PFSK-1 (cell line): ENCODE results near the gene SMYD1.

ENCODE experiments used
- FOXP2 ChIP-seq: optimal IDR thresholded peaks from 2 replicates; pipeline ENCODE3; 2011; ENCODE audit warnings: borderline replicate concordance, control low read depth, inconsistent platforms; ENCODE audit not compliant: insufficient read depth; ENCODE audit errors: extremely low read length, extremely low read depth
- POLR2AphosphoS5 ChIP-seq: IDR thresholded peaks from 2 replicates; pipeline ENCODE4 v1.6.1; 2012; ENCODE audit warnings: low read depth, mild to moderate bottlenecking, control low read depth, low read length, moderate library complexity
- REST ChIP-seq, 2 experiments: IDR thresholded peaks; 2 replicates each; pipeline versions ENCODE4 v1.6.1 to v1.8.0; 2011 to 2012; ENCODE audit warnings: low read depth in 2 of 2, low read length in 2 of 2, control low read depth in 1 of 2, inconsistent platforms in 1 of 2, mild to moderate bottlenecking in 1 of 2, moderate library complexity in 1 of 2; ENCODE audit not compliant: insufficient read depth in 1 of 2
- SIN3A ChIP-seq: IDR thresholded peaks from 2 replicates; pipeline ENCODE4 v1.6.1; 2012; ENCODE audit warnings: mild to moderate bottlenecking, low read length, moderate library complexity, borderline replicate concordance; ENCODE audit not compliant: insufficient read depth
- TAF1 ChIP-seq: IDR thresholded peaks from 2 replicates; pipeline ENCODE4 v1.6.1; 2012; ENCODE audit warnings: low read length, control low read depth, borderline replicate concordance; ENCODE audit not compliant: insufficient read depth

Gene SMYD1

GRCh38 chr2:88127888-88128653, 60.4 kb downstream of the SMYD1 start, which contains the start of gene FABP1:
FABP1 (minus strand) TSS chr2:88128062; CDS start chr2:88128017, 45 bp downstream.
- TF ChIP-seq TAF1 (no peak), SIN3A (no peak), FOXP2 (no peak), POLR2AphosphoS5 (no peak), REST (IDR thresholded peaks at IDR 0.05; ENCODE audit: insufficient read depth in 1 of 2, low read depth in 2 of 2, low read length in 2 of 2) (no peak)

- TF ChIP-seq FOXP2, result no peak
Measured at GRCh38 chr2:88128654-88129312, 61.2 kb downstream of the SMYD1 start.

- TF ChIP-seq POLR2AphosphoS5 (no peak), FOXP2 (no peak), SIN3A (no peak), TAF1 (no peak), REST (IDR thresholded peaks at IDR 0.05; ENCODE audit: insufficient read depth in 1 of 2, low read depth in 2 of 2, low read length in 2 of 2) (no peak)
Measured at GRCh38 chr2:88129313-88129959, 61.8 kb downstream of the SMYD1 start.

- TF ChIP-seq REST (IDR thresholded peaks at IDR 0.05; ENCODE audit: insufficient read depth in 1 of 2, low read depth in 2 of 2, low read length in 2 of 2) (no peak), TAF1 (no peak), POLR2AphosphoS5 (no peak), SIN3A (no peak), FOXP2 (no peak)
Measured at GRCh38 chr2:88131201-88131998, 63.8 kb downstream of the SMYD1 start.

GRCh38 chr2:88131999-88132368, 64.4 kb downstream of the SMYD1 start:
- TF ChIP-seq POLR2AphosphoS5, result no peak
- no peak for TF ChIP-seq SIN3A
- no peak for TF ChIP-seq REST (IDR thresholded peaks at IDR 0.05; ENCODE audit: insufficient read depth in 1 of 2, low read depth in 2 of 2, low read length in 2 of 2)
- TF ChIP-seq TAF1, result no peak
- TF ChIP-seq FOXP2, result no peak
